SK-N-SH (cell line): Measurements from ENCODE around the gene PBX4. TPM values are rescaled to one million over a fixed set of nuclear protein-coding genes. Genes with fewer than 3 reads are reported as not detected.

ENCODE experiments used
- CTCF ChIA-PET: fragments of 300-600, 350-600 bp; formaldehyde crosslinking; extraction: SDS; loops from one replicate; lab custom pipeline; 2021; lab: Yijun Ruan, JAX
- POLR2A ChIA-PET: fragments of 350-600 bp; sonication (Branson Sonifier 250); formaldehyde crosslinking; extraction: SDS; loops from one replicate; lab custom pipeline; 2020; ENCODE audit warnings: antibody characterized with exemption, inconsistent platforms; lab: Yijun Ruan, JAX
- DNase-seq: peaks from one replicate; pipeline ENCODE4 v3.0.0; 2012
- H2AFZ ChIP-seq: fragments of 200-600 bp; sonication (generic); 2 replicates; pipeline ENCODE4 v1.8.1; 2016; ENCODE audit warnings: antibody characterized with exemption, mild to moderate bottlenecking, low read depth
- H3F3A ChIP-seq: fragments of 200-600 bp; sonication (generic); replicated peaks from 2 replicates; pipeline ENCODE3; 2016; ENCODE audit warnings: antibody characterized with exemption, mild to moderate bottlenecking; ENCODE audit not compliant: insufficient read depth
- H3K27ac ChIP-seq, 2 experiments: fragments of 200-500 bp in 1 of 2; fragments of 200-600 bp in 1 of 2; sonication (Bioruptor generic) in 1 of 2; sonication (generic), shearing (Covaris generic) in 1 of 2; 2 replicates each; pipeline versions ENCODE4 v1.5.1 to v1.6.1; 2014 to 2016; ENCODE audit warnings: low read depth in 2 of 2, inconsistent platforms in 1 of 2, low read length in 1 of 2, mild to moderate bottlenecking in 1 of 2, mixed read lengths in 1 of 2
- H3K27me3 ChIP-seq: fragments of 200-600 bp; sonication (generic), shearing (Covaris generic); 2 replicates; pipeline ENCODE4 v1.6.1; 2016; ENCODE audit warnings: mixed run types; ENCODE audit not compliant: insufficient read depth
- H3K36me3 ChIP-seq, 2 experiments: fragments of 200-500 bp in 1 of 2; fragments of 200-600 bp in 1 of 2; sonication (Bioruptor generic) in 1 of 2; sonication (generic) in 1 of 2; replicated peaks in 1 of 2; 2 replicates each; pipeline versions ENCODE3 to v1.5.1; 2014 to 2016; ENCODE audit warnings: low read length in 1 of 2, mild to moderate bottlenecking in 1 of 2; ENCODE audit not compliant: insufficient read depth in 2 of 2, control insufficient read depth in 1 of 2
- H3K4me1 ChIP-seq, 2 experiments: fragments of 200-500 bp in 1 of 2; fragments of 200-600 bp in 1 of 2; sonication (Bioruptor generic) in 1 of 2; sonication (generic), shearing (Covaris generic) in 1 of 2; 2 replicates each; pipeline versions ENCODE4 v1.5.1 to v1.6.1; 2014 to 2016; ENCODE audit warnings: low read depth in 1 of 2, low read length in 1 of 2, mixed run types in 1 of 2; ENCODE audit not compliant: insufficient read depth in 2 of 2, control insufficient read depth in 1 of 2
- H3K4me2 ChIP-seq: fragments of 200-600 bp; sonication (generic), shearing (Covaris generic); 2 replicates; pipeline ENCODE4 v1.6.1; 2017; ENCODE audit warnings: mixed run types
- H3K4me3 ChIP-seq, 2 experiments: fragments of 200-500 bp in 1 of 2; fragments of 200-600 bp in 1 of 2; sonication (Bioruptor generic) in 1 of 2; sonication (generic), shearing (Covaris generic) in 1 of 2; 2 replicates each; pipeline versions ENCODE4 v1.5.1 to v1.8.1; 2014 to 2016; ENCODE audit warnings: low read depth in 2 of 2, inconsistent platforms in 1 of 2, low read length in 1 of 2, mild to moderate bottlenecking in 1 of 2, mixed read lengths in 1 of 2, moderate library complexity in 1 of 2
- H3K79me2 ChIP-seq: fragments of 200-600 bp; sonication (generic); 2 replicates; pipeline ENCODE4 v1.8.1; 2017; ENCODE audit warnings: mild to moderate bottlenecking; ENCODE audit not compliant: insufficient read depth
- H3K9ac ChIP-seq: fragments of 200-600 bp; sonication (generic); 2 replicates; pipeline ENCODE4 v1.6.1; 2017; ENCODE audit warnings: mixed run types
- H3K9me2 ChIP-seq: fragments of 200-600 bp; sonication (generic); 2 replicates; pipeline ENCODE4 v1.6.1; 2017; ENCODE audit warnings: mixed run types
- H3K9me3 ChIP-seq: fragments of 200-600 bp; sonication (generic); 2 replicates; pipeline ENCODE4 v1.6.1; 2017; ENCODE audit warnings: mixed run types, mild to moderate bottlenecking, moderate library complexity
- H4K20me1 ChIP-seq: fragments of 200-600 bp; sonication (generic); 2 replicates; pipeline ENCODE4 v1.6.1; 2017; ENCODE audit warnings: mild to moderate bottlenecking, mixed run types; ENCODE audit not compliant: insufficient read depth
- CHD2 ChIP-seq: fragments of 150-350 bp; IDR thresholded peaks from 2 replicates; pipeline ENCODE4 v1.6.1; 2018; ENCODE audit warnings: low read length; ENCODE audit not compliant: partially characterized antibody
- EP300 ChIP-seq, 2 experiments: IDR thresholded peaks; 2 replicates each; pipeline versions ENCODE4 v1.4.0 to v1.6.1; 2012; ENCODE audit warnings: borderline replicate concordance in 1 of 2, low read depth in 1 of 2, low read length in 1 of 2
- FOXJ3 ChIP-seq: sonication (generic); formaldehyde crosslinking; IDR thresholded peaks from 2 replicates; pipeline ENCODE4 v1.5.1; 2020; ENCODE audit warnings: mild to moderate bottlenecking, missing genetic modification reagents
- GABPA ChIP-seq: IDR thresholded peaks from 2 replicates; pipeline ENCODE4 v1.4.0; 2012; ENCODE audit warnings: low read depth, mild to moderate bottlenecking
- JUND ChIP-seq: IDR thresholded peaks from 2 replicates; pipeline ENCODE4 v1.4.0; 2012
- MEF2A ChIP-seq: IDR thresholded peaks from 2 replicates; pipeline ENCODE4 v1.4.0; 2012; ENCODE audit warnings: low read depth, borderline replicate concordance
- NFIC ChIP-seq: IDR thresholded peaks from 2 replicates; pipeline ENCODE4 v1.4.0; 2012; ENCODE audit warnings: borderline replicate concordance
- NRF1 ChIP-seq: IDR thresholded peaks from 2 replicates; pipeline ENCODE4 v1.6.1; 2012; ENCODE audit warnings: low read depth, mild to moderate bottlenecking, low read length
- PBX3 ChIP-seq: IDR thresholded peaks from 2 replicates; pipeline ENCODE4; 2012
- POLR2AphosphoS5 ChIP-seq: IDR thresholded peaks from 2 replicates; pipeline ENCODE4 v1.6.1; 2012; ENCODE audit warnings: low read depth, low read length
- RFX5 ChIP-seq: IDR thresholded peaks from 2 replicates; pipeline ENCODE4 v1.6.1; 2012; ENCODE audit warnings: mild to moderate bottlenecking, improper control_type of control experiment, low read length
- RXRA ChIP-seq: IDR thresholded peaks from 2 replicates; pipeline ENCODE4 v1.4.0; 2012; ENCODE audit warnings: low read depth, mild to moderate bottlenecking, borderline replicate concordance
- SIN3A ChIP-seq: IDR thresholded peaks from 2 replicates; pipeline ENCODE4 v1.6.1; 2012; ENCODE audit warnings: low read depth, mild to moderate bottlenecking, low read length, moderate library complexity, borderline replicate concordance
- SMC3 ChIP-seq: IDR thresholded peaks from 2 replicates; pipeline ENCODE4 v1.6.1; 2012; ENCODE audit warnings: low read depth, low read length, improper control_type of control experiment
- TCF12 ChIP-seq: IDR thresholded peaks from 2 replicates; pipeline ENCODE4 v1.4.0; 2012
- YY1 ChIP-seq: IDR thresholded peaks from 2 replicates; pipeline ENCODE4 v1.4.0; 2012; ENCODE audit warnings: low read depth, mild to moderate bottlenecking
- WGBS: methylation state at CpG from one replicate; pipeline ENCODE4 v1.1.6; 2017; ENCODE audit warnings: low lambda C conversion rate; 5-methylcytosine and 5-hydroxymethylcytosine counted together
- polyA plus RNA-seq, 3 experiments: library from polyadenylated mRNA; depleted of rRNA; stranded (reverse); fragments of >200 nt; gene quantifications; 2 replicates each; pipeline ENCODE4 v1.2.3, GENCODE V29; 2012
- TF ChIP-seq, protein P1 (sequence below): fragments of 150-350 bp; IDR thresholded peaks from 2 replicates; pipeline ENCODE4 v1.6.1; 2016; ENCODE audit warnings: mild to moderate bottlenecking, low read depth, low read length
- TF ChIP-seq, protein P2 (sequence below): fragments of 150-350 bp; IDR thresholded peaks from 2 replicates; pipeline ENCODE4 v1.6.1; 2017; ENCODE audit warnings: antibody characterized with exemption, low read length, low read depth, borderline replicate concordance

PBX4 gene
- polyA plus RNA-seq, 1 of the 3 experiments (the other 2 are of a cell fraction) = 6.4 TPM

- H3K4me2 ChIP-seq = no peak overlapping the region
- no peaks in the 10 kb centered on the region for H3F3A ChIP-seq
- ChIA-PET POLR2A (no interaction called here), CTCF (interaction anchor here (1.2 to 1.6 kb wide), 3 partner anchors 20 to 64 kb away, joined by 3 to 4 read pairs (median 3); partner anchors contain the start of gene GMIP)
- H3K4me3 ChIP-seq = no peak overlapping the region
- no peaks in the 10 kb centered on the region for H3K36me3 ChIP-seq
- H3K9ac ChIP-seq = no peak overlapping the region
- H3K27me3 ChIP-seq = no peaks in the 10 kb centered on the region
- H3K4me1 ChIP-seq = peaks cover 0 to 6% of the 10 kb centered on the region in 2 experiments; a peak in 1 of 4 replicates
- DNase-seq = no peak
- TF ChIP-seq MEF2A = no peak
- no peak for TF ChIP-seq CHD2
- no peak for TF ChIP-seq FOXJ3
- TF ChIP-seq NFIC = no peak
- TF ChIP-seq POLR2AphosphoS5 = no peak
- TF ChIP-seq SIN3A = no peak
- no peak for TF ChIP-seq NRF1
- TF ChIP-seq JUND = no peak
- TF ChIP-seq RFX5 = no peak
- TF ChIP-seq SMC3 = no peak
- TF ChIP-seq, protein P1, sequence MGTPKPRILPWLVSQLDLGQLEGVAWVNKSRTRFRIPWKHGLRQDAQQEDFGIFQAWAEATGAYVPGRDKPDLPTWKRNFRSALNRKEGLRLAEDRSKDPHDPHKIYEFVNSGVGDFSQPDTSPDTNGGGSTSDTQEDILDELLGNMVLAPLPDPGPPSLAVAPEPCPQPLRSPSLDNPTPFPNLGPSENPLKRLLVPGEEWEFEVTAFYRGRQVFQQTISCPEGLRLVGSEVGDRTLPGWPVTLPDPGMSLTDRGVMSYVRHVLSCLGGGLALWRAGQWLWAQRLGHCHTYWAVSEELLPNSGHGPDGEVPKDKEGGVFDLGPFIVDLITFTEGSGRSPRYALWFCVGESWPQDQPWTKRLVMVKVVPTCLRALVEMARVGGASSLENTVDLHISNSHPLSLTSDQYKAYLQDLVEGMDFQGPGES = no peak
- TF ChIP-seq TCF12 = no peak
- no peak for TF ChIP-seq GABPA
- no peak for TF ChIP-seq YY1
- TF ChIP-seq EP300 (IDR thresholded peaks at IDR 0.05; ENCODE audit: borderline replicate concordance in 1 of 2, low read depth in 1 of 2, low read length in 1 of 2) = no peak
- TF ChIP-seq, protein P2, sequence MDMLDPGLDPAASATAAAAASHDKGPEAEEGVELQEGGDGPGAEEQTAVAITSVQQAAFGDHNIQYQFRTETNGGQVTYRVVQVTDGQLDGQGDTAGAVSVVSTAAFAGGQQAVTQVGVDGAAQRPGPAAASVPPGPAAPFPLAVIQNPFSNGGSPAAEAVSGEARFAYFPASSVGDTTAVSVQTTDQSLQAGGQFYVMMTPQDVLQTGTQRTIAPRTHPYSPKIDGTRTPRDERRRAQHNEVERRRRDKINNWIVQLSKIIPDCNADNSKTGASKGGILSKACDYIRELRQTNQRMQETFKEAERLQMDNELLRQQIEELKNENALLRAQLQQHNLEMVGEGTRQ = no peak
- no peak for TF ChIP-seq RXRA
- no peak for TF ChIP-seq PBX3
- no peaks in the 10 kb centered on the region for H4K20me1 ChIP-seq
- WGBS = 97% methylated on average over 4 of the region's 4 CpGs
- H3K9me3 ChIP-seq = no peaks in the 10 kb centered on the region
- H3K79me2 ChIP-seq = no peaks in the 10 kb centered on the region
- H2AFZ ChIP-seq = no peak overlapping the region
- H3K9me2 ChIP-seq = no peaks in the 10 kb centered on the region
- no peak overlapping the region for H3K27ac ChIP-seq
Observed at GRCh38 chr19:19580418-19580817, 38.1 kb downstream of the PBX4 start.
